ENCODE results near the gene GPR39.

GPR39 gene

DNA sequence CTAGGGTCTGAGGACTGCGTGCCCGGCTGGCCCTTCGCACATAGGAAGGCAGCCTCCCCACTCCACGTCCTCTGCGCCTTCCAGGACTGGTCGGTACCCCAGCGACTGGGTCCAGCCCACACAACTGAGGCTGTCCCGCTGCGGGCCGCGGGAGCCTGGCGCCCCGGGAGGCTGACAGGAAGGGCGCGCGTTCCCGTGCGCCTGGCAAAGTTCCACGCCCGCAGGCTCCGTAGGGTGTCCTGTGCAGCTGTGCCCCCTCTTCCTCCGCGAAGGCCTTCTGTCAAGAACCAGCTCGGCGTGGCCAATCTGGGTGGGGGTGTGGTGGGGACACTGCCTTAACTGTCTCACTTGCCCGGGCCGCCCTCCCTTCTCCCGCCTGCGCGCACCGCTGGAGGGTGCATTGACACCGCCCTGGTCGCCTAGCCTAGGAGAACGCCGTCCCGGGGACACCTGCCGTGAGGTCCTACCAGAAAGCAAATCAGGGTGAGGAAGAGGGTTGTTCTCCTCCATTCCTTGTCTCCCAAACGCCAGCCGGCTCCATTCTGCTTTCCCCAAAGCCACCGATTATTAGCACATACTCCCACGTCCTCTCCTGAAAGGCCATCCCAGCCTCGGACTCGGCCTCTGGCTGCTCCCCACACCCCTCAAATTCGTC is 254.0 kb downstream of the GPR39 start:
- DNase-seq (ENCODE audit: low read depth in 2 of 2), result no peak

DNA sequence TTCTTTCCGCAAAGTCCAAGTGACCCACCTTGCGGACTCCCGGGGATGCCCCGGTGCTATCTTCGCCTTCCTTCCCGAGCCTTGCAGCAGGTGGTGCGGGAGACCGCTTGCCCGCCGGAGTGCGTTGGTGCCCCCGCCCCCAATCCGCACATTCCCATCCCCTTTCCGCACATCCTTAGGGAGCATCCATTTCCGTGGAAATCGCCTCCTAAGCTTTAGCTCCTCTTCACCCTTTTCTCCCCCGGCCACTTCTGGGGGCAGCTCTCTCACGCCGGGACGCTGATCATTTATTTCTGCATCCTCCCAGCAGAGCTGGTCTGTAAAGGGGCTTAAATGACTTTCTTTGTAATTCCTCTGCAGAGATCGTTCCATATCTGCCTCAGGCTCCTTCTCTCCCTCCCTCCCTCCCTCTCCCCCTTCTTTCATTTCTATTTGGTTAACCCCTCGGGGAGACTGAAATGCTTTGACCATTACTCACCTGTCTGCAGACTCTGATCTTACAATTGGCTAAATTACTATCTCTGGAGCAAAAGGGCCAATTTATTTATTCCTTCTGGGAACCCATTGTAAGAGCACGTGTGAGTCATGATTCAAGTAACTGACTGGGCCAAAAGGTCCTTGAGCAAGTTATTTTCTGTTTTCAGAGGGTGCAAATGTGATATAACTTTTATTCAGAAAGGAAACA is 254.7 kb downstream of the GPR39 start:
- no peak for DNase-seq (ENCODE audit: low read depth in 2 of 2)

DNA sequence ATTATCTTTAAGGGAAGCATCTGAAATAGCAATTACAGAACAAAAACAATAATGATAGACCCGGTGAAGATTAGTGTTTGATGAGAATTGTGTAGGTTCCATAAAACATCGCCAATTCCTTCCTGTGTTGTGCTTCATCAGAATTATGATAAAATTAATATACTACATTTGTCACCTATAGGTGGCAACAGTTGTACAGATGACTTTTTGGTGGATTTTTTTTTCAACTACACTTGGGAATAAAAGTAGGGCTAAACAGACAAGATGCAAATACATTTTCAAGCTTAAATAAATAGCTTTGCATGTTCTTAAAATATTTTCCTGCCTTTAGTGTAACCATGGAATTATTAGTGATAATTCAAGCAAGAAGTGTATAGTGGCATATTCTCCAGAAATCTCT is 260.4 kb downstream of the GPR39 start:
- no peak for DNase-seq (ENCODE audit: low read depth in 2 of 2)

DNA sequence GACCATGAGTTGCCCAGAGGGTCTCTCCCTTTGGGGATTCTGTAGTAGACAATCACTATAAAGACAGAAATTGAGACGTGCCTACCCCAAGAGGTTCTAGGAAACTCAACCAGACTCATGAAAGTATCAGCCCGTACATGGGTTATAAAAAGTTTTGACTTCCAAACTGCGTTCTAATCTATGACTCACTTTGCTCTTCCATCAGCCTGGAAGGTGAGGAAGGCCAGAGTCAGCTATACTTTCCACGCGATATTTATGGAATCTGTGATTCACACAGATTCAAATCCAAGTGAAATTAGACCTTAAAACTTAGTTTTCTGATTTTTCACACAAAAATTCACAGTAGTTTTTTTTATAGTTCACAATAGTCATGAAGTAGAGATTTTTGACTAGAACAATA is 261.1 kb downstream of the GPR39 start:
- DNase-seq (ENCODE audit: low read depth in 2 of 2), result no peak

DNA sequence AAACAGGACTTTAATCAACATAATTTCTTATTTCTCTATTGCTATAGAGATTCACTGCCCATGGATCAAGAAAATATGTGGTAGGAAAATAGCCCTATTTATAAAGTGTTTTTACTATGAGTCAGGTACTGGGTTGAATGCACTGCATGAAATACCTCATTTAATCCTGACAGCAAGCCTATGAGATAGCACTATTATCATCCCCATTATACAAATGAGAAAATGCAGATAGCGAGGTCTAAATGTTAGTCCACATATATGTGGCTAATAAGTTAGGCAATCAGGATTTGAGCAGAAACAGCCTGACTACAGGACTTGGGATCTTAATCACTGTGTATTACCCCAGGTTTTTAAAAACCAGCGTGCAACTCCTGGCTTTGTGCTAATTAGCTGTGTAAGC is 261.9 kb downstream of the GPR39 start:
- no peak for DNase-seq (ENCODE audit: low read depth in 2 of 2)

DNA sequence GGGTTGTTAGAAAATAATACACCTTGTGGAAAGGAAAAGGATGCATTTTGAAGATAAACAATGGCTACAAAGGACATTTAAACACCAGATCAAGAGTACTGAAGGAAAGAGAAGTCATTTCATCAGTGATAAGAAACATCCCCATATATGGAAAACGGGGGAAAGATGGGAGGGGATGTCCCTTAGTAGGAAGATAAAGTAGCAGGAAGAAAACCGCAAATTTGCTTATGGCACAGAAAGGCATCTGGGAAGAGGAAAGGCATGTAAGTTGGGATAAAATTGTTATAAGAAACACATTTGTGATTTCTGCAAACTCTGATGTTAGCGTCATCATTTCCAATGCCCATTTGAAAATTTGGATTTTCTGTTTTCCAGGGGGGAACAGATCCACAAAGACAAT is 263.9 kb downstream of the GPR39 start:
- no peak for DNase-seq (ENCODE audit: low read depth in 2 of 2)

DNA sequence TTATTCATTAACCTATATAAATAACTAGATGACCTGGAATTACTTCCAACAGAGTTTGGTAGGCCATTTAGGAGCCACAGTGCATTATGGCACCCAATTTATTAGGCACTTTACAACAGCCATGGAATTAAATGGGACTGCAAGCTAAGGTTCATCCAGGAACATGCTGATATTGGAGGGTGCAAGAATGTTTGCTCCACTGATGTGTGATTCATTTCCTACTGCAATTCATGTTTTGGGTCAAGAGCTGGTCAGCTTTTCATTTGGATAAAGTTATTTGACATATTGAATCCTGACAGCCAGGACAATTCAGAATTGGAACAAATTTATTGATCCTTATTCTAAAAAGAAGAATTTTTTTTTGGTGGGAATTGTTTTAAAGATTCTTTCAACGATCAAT is 265.2 kb downstream of the GPR39 start:
- DNase-seq (ENCODE audit: low read depth in 2 of 2), result no peak

DNA sequence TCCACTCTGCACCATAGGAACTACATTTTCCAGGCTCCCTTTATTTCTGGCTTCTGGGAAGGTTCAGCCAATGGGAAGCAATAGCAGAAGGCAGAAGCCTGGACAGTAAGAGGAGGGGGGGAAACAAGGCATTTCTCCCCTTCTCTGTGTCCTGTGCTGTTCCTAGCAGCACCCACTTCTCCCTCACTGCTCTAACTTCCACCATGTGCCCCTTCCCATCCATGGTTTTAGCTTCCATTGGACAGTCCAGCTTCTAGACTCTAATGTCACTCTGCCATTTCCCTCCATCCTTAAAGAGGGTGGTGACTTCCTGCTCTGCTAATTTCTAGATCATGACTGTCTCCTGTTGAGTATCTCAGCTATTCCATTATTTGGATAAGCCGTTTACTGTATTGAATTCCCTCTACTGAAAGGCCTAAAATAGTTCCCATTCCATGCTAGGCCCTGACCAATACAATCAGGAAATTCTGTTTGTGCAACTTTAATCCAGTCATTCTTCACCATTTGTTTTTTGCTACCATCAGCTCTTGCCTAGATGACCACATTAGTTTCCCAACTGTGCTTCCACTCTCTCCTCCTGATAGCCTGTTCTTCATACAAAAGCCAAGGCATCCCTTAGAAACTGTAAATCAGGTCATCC is 274.2 kb downstream of the GPR39 start:
- DNase-seq (ENCODE audit: low read depth in 2 of 2), result no peak

DNA sequence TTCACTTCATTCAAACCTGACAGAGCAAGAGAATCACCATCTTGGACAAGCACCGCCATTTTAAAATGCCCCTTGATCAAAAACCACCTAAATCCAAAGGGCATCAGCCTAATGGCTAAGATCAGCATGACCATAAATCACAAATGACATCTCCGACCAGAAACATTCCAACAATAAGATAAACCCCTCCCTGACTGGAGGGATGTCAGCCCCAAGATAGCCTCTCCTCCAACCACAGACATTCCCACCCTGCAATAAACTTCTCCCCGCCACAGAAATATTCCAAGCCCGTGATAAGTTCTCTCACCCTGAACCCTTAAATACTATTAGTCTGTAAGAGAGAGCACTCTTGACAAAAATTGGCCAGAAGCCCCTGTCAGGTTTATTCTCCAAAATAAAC is 275.0 kb downstream of the GPR39 start:
- DNase-seq (ENCODE audit: low read depth in 2 of 2), result no peak

DNA sequence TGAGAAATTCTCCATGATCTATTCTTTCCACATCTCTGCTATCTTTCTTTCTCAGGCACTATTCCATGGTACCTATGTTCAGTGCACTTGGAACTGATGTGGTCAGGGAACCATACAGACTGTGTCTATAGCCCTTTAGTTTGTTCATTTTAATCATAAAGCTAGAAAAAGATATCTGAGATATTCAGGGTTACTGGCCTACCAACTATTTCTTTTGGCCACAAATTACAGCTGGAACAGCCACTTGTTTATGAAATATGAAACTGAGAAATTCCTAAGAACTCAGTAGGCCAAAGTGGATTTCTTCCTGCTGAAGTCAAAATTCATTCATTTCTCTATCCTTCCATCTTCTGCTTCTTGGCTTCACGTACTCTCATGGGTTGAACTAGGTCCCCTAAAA is 276.2 kb downstream of the GPR39 start:
- DNase-seq (ENCODE audit: low read depth in 2 of 2), result no peak

Data from stimulated activated CD4-positive, alpha-beta T cell treated with anti-CD3 and anti-CD28 coated beads, Interleukin-15, amount 100 ng/mL, for 48 hours (primary cell).